Fibroblast of lung (primary cell): Measurements from ENCODE around the gene NBEAL1.

Experiments
- CTCF ChIP-seq, 2 donors: IDR thresholded peaks in 1 of 2; conservative IDR thresholded peaks in 1 of 2; 1 replicate in 1 of 2; 2 replicates in 1 of 2; pipeline ENCODE4 v1.5.1; 2011 to 2012; ENCODE audit warnings: low read length in 2 of 2, control low read depth in 1 of 2, inconsistent platforms in 1 of 2, low read depth in 1 of 2, mild to moderate bottlenecking in 1 of 2
- EZH2 ChIP-seq: IDR thresholded peaks from 2 replicates; pipeline ENCODE4 v1.5.1; 2012; ENCODE audit warnings: low read length, control low read depth, mild to moderate bottlenecking; ENCODE audit errors: missing control alignments

- TF ChIP-seq CTCF (conservative IDR thresholded peaks at IDR 0.05 in 1 of 2, IDR thresholded peaks at IDR 0.05 in 1 of 2; ENCODE audit: low read depth in 1 of 2, low read length in 2 of 2) (peak in 1 of 2 donors; percentile 2), EZH2 (no peak)
Measured at GRCh38 chr2:203261326-203262159, 246.9 kb downstream of the NBEAL1 start.
